SHP77 treated with DMSO at 0.1 percent for 48 hours (cell line): ENCODE measurements around the gene JPT1.
"Not testable (repeated sequence)": the region's sequence is repeated elsewhere in the genome, so short reads cannot be mapped to it uniquely, and the experiment has no call there.

ENCODE experiments used
- DNase-seq: peaks from one replicate; lab custom pipeline; 2025; lab: John Stamatoyannopoulos, UW

Gene JPT1

DNA sequence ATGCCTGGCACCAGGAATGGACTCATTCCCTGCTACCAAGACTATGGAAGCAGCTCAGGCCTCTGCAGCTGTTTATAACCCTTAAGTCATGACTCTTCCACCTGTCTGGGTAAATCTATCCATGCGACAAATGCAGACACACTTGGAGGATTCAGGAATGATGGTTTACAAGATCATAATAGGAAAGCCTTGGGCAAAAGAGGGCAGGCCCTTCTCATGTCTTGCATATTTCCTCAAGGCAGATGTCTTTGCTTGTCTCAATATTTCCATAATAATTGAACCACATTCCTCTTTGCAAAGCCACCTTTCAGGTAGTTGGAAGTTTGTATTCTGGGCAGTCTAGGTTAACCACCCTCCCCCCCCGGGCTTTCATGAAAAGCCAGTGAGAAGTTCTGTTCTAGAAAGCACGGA is 884 bp upstream of the JPT1 start:
- no peak for DNase-seq

DNA sequence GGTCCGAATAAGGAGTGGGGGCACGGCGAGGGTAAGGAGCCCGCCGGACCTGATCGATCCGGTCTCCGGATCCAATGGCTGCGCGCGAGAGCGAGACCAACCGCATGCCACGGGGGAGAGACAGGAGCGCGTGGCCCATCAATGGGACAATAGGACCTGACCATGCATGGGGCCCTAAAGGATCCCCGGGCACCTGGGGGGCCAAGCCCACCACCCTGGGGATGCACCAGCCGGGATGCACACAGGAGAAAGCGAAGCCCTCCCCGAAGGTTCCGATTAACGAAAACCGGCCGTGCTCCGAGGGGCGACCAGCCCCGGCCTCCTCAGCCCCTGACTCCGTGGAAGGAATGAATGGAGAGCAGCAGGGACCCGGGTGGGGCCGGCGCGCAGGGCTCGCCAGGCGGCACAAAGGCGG is 525 bp downstream of the JPT1 start:
- no peak for DNase-seq

DNA sequence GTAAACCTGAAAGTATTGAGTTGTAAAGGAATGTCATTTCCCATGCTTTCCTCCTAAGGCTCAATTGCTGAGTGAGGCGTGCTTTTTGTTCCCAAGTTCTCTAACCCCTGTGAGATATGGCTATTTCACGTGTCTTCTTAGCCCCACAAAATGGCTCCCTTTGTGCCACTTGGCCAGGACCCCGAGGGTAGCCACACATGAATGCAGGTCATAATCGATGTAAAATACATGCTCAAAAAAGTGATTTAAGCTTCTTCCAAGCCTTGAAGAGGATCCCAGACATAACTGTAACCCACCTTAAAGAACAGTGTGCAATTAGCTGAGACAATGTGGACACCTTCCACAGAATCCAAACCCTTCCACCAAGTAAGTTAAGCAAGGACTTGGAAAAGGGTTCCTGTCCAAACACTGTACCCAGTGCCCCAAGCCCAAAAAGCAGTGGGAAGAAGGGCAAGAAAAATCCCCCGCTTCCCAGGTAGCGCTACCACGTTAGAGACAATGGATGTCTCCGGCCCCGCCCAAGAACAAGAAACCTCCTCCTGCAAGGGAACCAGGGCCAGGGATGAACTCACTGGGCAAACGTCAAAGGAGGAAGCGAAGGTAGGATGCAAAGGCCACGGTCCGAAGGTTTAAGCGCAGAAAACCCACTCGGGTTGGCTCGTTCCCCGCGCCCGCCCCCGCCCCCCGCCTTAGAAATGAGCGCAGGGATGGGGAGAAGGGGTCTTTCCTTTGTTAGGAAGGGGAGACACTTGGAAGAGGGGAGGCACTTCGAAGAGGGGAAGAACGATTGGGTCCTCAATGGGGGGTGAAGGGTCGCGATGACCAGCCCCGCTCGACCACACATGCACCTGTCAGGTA is 1.2 kb downstream of the JPT1 start:
- peak; percentile 48 for DNase-seq

GRCh38 chr17:75152523-75152921 is 1.8 kb downstream of the JPT1 start:
- no peak for DNase-seq

DNA sequence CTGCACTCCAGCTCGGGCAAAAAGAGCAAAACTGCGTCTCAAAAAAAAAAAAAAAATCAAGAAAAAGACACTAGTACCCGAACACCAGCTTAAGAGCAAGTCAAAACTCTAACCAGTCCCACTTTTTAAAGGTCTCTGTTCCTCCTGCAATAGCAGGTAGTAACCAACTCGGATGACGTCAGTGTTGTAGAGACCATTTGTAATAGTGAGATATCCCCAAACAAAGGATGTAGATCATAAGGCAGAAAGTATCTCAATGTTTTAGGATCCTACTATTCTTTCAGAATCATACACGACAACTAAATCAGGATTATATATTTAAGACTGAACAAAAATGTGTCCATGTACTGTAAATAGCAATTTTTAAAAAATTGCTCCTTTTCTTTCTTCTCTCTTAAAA is 2.4 kb downstream of the JPT1 start:
- DNase-seq, result no peak

- DNase-seq, result no peak
Observed at GRCh38 chr17:75147878-75148546, 6.3 kb downstream of the JPT1 start.

GRCh38 chr17:75146592-75146991 is 7.7 kb downstream of the JPT1 start:
- DNase-seq, result no peak

- no peak for DNase-seq
Observed at GRCh38 chr17:75144816-75145512, 9.3 kb downstream of the JPT1 start.

DNA sequence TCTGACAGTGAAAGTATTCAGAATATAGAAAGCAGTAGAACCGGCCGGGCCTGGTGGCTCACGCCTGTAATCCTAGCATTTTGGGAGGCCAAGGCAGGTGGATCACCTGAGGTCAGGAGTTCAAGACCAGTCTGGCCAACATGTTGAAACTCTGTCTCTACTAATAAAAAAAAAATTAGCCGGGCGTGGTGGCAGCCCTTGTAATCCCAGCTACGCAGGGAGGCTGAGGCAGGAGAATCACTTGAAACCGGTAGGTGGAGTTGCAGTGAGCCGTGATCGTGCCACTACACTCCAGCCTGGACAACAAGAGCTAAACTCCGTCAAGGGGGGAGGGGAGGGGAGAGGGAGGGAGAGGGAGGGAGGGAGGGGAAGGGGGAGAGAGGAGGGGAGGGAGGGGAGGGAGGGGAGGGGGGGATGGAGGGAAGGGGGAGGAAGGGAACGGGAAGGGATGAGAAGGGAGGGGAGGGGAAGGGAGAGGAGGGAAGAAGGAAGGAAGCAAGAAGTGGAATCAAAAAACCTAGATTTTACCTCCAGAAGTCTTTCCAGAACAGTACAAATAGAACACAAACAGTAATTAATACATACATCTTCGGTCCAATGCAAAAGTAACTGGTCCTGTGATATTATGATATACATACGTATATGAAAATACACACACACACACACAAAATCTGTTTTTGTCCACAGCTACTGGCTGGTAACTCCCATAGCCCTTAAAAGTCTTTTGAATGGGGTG is 11.9 kb downstream of the JPT1 start:
- DNase-seq, result no peak

DNA sequence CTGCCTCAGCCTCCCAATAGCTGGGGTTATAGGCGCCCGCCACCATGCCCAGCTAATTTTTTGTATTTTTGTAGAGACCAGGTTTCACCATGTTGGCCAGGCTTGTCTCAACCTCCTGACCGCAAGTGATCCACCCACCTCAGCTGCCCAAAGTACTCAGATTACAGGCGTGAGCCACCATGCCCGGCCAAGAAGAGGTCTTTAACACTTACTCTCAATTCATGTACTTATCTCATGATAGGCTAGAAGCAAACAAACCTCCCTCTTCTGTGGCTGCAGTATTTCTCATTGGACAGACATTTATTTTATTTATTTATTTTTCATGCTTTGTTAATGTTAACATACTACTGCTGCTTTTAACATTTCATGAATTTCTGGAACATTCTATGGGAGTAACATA is 15.8 kb downstream of the JPT1 start:
- no peak for DNase-seq

GRCh38 chr17:75137762-75138161 is 16.6 kb downstream of the JPT1 start:
- not testable (repeated sequence) for DNase-seq

GRCh38 chr17:75135946-75136345 is 18.4 kb downstream of the JPT1 start:
- no peak for DNase-seq

- no peak for DNase-seq
Observed at GRCh38 chr17:75135452-75135851, 18.9 kb downstream of the JPT1 start.

- DNase-seq, result not testable (repeated sequence)
Observed at GRCh38 chr17:75133607-75134347, 20.5 kb downstream of the JPT1 start.

DNA sequence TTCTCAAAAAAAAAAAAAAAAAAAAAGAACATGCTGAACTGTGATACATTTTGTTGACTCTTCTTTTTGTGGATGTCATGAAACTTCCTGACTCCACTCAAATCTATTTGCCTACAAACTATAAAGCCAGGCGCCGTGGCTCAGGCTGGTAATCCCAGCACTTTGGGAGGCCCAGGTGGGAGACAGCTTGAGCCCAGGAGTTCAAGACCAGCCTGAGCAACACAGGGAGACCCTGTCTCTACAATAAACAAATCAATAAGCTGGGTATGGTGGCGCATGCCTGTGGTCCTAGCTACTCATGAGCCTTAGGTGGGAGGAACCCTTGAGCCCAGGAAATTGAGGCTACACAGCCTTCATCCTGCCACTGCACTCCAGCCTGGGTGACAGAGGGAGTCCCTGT is 21.3 kb downstream of the JPT1 start:
- DNase-seq, result no peak

DNA sequence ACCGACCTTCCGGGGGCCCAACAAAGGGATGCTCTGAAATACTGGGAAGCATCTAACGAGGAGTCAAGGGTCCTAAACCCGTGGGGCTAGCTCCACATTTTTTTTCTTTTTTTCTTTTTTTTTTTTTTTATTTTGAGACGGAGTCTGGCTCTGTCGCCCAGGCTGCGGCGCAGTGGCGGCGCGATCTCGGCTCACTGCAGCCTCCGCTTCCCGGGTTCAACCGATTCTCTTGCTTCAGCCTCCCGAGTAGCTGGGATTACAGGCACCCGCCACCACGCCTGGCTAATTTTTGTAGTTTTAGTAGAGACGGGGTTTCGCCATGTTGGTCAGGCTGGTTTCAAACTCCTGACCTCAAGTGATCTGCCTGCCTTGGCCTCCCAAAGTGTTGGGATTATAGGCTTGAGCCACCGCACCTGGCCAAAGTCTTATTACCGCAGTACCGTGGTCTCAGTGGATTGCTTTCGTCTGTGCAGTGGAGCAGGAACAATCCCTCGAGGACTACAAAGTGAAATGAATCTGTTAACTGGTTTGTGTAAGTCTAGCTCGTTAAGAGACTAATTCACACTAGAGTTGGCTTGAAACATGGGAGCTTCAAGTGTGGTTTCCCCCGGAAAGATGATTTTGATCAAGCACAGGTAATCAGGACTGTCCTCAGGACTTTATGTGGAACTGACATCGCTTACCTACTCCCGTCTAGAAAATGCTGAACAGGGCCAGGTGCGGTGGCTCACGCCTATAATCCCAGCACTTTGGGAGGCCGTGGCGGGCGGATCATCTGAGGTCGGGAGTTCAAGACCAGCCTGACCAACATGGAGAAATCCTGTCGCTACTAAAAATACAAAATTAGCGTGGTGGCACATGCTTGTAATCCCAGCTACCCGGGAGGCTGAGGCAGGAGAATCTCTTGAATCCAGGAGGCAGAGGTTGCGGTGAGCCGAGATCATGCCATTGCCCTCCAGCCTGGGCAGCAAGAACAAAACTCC is 22.0 kb downstream of the JPT1 start:
- DNase-seq, result not testable (repeated sequence)

DNA sequence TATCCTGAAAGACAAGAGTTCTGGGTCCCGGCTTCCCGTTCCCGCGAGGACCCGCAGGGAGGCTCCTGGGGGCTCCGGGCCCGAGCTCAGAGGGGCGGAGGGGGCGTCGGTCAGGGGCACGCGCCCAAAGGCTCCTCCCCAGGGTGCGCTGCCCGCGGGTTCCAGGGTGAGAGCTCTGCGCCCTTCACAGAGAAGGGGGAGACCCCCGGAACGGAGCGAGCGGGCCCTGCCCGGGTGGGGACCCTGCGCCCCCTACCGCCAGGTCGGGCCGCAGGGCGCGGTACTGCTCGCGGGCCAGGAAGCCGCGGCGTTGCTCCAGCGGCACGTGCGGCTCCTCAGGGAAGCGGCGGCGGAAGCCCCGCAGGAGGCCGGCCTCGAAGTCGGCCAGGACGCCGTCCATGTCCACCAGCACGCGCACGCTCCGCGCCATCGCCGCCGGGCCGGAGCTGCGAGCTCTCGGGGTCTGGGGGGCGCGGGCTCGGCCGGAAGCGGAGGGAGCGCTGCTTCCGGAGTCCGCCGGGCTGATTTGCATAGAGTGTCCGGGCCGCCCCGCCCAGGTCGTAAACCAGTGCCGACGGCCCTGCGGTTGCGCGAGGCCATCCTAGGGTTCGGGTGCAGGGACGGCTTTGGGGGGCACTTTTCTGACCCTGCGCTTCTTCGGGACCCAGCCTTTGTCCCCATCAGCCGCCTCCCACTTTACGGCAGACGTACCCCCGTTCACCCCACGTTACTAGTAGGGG is 22.9 kb downstream of the JPT1 start, which contains the start of gene NT5C:
Gene NT5C (minus strand): TSS at position 465 of the 740 bp plus-strand sequence. CDS start 35 bp downstream, at position 430.
- peak; percentile 64 for DNase-seq

DNA sequence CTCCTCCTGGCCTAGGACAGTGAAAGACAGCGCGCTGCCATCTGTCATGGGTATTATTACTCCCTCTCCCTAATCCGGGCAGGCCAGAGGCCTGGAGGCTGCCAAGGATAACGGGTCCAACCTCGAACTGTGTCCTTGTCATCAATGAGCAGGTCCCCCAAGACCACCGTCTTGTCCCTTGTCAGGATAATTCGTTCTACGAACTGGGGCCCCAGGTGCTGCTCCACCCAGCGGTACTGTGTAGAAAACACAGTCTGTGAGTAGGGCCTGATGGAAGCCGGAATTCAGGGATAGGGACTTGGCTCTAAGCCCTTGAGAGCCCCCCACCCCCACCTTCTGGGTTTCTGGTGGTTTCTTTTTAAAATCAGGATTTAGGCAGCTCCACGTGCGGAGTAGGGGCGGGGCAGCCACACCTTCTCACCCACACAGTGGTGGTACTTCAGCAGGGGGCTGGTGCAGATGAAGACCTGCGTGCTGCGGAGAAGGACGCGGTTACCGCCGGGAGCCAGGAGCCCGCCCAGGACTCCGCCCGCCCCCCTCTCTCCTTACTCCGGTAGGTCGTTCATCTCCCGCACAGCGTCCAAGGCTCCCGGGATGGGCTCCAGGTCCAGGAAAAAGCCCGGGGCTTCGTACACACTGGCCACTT is 23.6 kb downstream of the JPT1 start:
- DNase-seq, result peak; percentile 40
